B cell (primary cell): Measurements from ENCODE around the gene NLGN1. TPM values are rescaled to one million over a fixed set of nuclear protein-coding genes. Genes with fewer than 3 reads are reported as not detected.
"Not testable (repeated sequence)": the region's sequence is repeated elsewhere in the genome, so short reads cannot be mapped to it uniquely, and the experiment has no call there.

Experiments
- ATAC-seq: fragments of 200-7000 bp; cut with Tn5 transposase; one replicate; pipeline ENCODE4 v1.10.0; 2021; ENCODE audit warnings: low read depth, mild to moderate bottlenecking, moderate number of reproducible peaks, moderate library complexity
- CTCF ChIA-PET: fragments of 350-600 bp; sonication (Branson Sonifier 250); formaldehyde crosslinking; loops from one replicate; lab custom pipeline; 2021; ENCODE audit warnings: antibody characterized with exemption, inconsistent platforms; lab: Charles Lee
- POLR2A ChIA-PET: fragments of 350-600 bp; sonication (Branson Sonifier 250); formaldehyde crosslinking; loops from one replicate; lab custom pipeline; 2021; ENCODE audit warnings: antibody characterized with exemption; lab: Charles Lee
- DNase-seq: peaks from one replicate; pipeline ENCODE4 v3.0.0; 2013
- H2AFZ ChIP-seq: 2 replicates; pipeline ENCODE4 v1.6.1; 2012; ENCODE audit warnings: mild to moderate bottlenecking, low read depth, low read length; ENCODE audit not compliant: insufficient read depth, poor library complexity, severe bottlenecking
- H3K27ac ChIP-seq, 2 donors: 1 replicate in 1 of 2; 2 replicates in 1 of 2; pipeline ENCODE4 v1.5.1; 2012 to 2013; ENCODE audit warnings: low read length in 2 of 2, mild to moderate bottlenecking in 2 of 2, moderate library complexity in 1 of 2
- H3K27me3 ChIP-seq, 4 experiments: fragments of 200-600 bp in 1 of 4; sonication (generic) in 1 of 4; replicated peaks in 1 of 4; 1 replicate in 2 of 4; 2 replicates in 2 of 4; pipeline versions ENCODE4 v1.6.1 to v1.7.0; 2013 to 2016; ENCODE audit warnings: low read length in 3 of 4, mild to moderate bottlenecking in 2 of 4, mixed read lengths in 1 of 4, moderate library complexity in 1 of 4; ENCODE audit not compliant: insufficient read depth in 4 of 4, control insufficient read depth in 3 of 4; ENCODE audit errors: control extremely low read depth in 1 of 4
- H3K36me3 ChIP-seq, 2 experiments: replicated peaks in 1 of 2; 1 replicate in 1 of 2; 2 replicates in 1 of 2; pipeline versions ENCODE4 v1.6.1 to v1.7.1; 2013; ENCODE audit warnings: low read length in 1 of 2; ENCODE audit not compliant: insufficient read depth in 2 of 2, control insufficient read depth in 1 of 2; ENCODE audit errors: control extremely low read depth in 1 of 2, extremely low read depth in 1 of 2
- H3K4me1 ChIP-seq, 2 donors: fragments of 200-600 bp in 1 of 2; sonication (generic) in 1 of 2; 1 replicate in 1 of 2; 2 replicates in 1 of 2; pipeline versions ENCODE4 v1.5.1 to v1.6.1; 2013 to 2017; ENCODE audit warnings: low read length in 2 of 2; ENCODE audit not compliant: control insufficient read depth in 2 of 2, insufficient read depth in 2 of 2
- H3K4me2 ChIP-seq: replicated peaks from 2 replicates; pipeline ENCODE3; 2012; ENCODE audit warnings: mild to moderate bottlenecking, low read depth, low read length; ENCODE audit not compliant: poor library complexity, severe bottlenecking
- H3K4me3 ChIP-seq, 5 experiments: fragments of 200-600 bp in 1 of 5; sonication (generic) in 1 of 5; 1 replicate in 3 of 5; 2 replicates in 2 of 5; pipeline versions ENCODE4 v1.5.1 to v1.7.0; 2011 to 2016; ENCODE audit warnings: low read length in 4 of 5, mild to moderate bottlenecking in 4 of 5, low read depth in 2 of 5, control low read depth in 1 of 5, moderate library complexity in 1 of 5; ENCODE audit not compliant: insufficient read depth in 1 of 5; ENCODE audit errors: control extremely low read depth in 1 of 5, extremely low read depth in 1 of 5
- H3K79me2 ChIP-seq: fragments of 200-600 bp; sonication (generic); one replicate; pipeline ENCODE4 v1.6.0; 2016; ENCODE audit warnings: low read length; ENCODE audit not compliant: control insufficient read depth, insufficient read depth
- H3K9ac ChIP-seq: fragments of 200-600 bp; sonication (generic); 2 replicates; pipeline ENCODE4 v1.6.1; 2017; ENCODE audit warnings: mild to moderate bottlenecking, low read length, moderate library complexity
- H3K9me3 ChIP-seq, 3 donors: one replicate each; pipeline versions ENCODE4 v1.6.1 to v1.7.1; 2013; ENCODE audit warnings: low read length in 2 of 3; ENCODE audit not compliant: control insufficient read depth in 2 of 3, insufficient read depth in 1 of 3; ENCODE audit errors: control extremely low read depth in 1 of 3
- H4K20me1 ChIP-seq: 2 replicates; pipeline ENCODE4 v1.6.0; 2012; ENCODE audit warnings: mild to moderate bottlenecking, low read length; ENCODE audit not compliant: insufficient read depth, control insufficient read depth, poor library complexity, severe bottlenecking
- H3K27ac Mint-ChIP-seq: one replicate; pipeline ENCODE4 v1.8.0; 2021; ENCODE audit warnings: mixed read lengths
- H3K27me3 Mint-ChIP-seq: one replicate; pipeline ENCODE4 v1.8.0; 2021; ENCODE audit warnings: mixed read lengths
- H3K4me1 Mint-ChIP-seq: one replicate; pipeline ENCODE4 v1.8.0; 2021; ENCODE audit warnings: mixed read lengths
- H3K4me3 Mint-ChIP-seq: one replicate; pipeline ENCODE4 v1.8.0; 2021; ENCODE audit warnings: mixed read lengths
- H3K9me3 Mint-ChIP-seq: one replicate; pipeline ENCODE4 v1.8.0; 2022; ENCODE audit warnings: mixed read lengths; ENCODE audit not compliant: insufficient read depth
- CTCF ChIP-seq: fragments of 200-600 bp; IDR thresholded peaks from one replicate; pipeline ENCODE4 v1.8.0; 2022; ENCODE audit warnings: antibody characterized with exemption, mild to moderate bottlenecking
- EZH2 ChIP-seq: IDR thresholded peaks from 2 replicates; pipeline ENCODE4 v1.6.1; 2012; ENCODE audit warnings: borderline replicate concordance, low read depth, mild to moderate bottlenecking, moderate library complexity, low read length; ENCODE audit not compliant: insufficient read depth, poor library complexity, severe bottlenecking
- WGBS: methylation state at CpG from one replicate; pipeline ENCODE4 v1.1.5; 2013; ENCODE audit warnings: missing lambda C conversion rate; ENCODE audit not compliant: insufficient coverage; 5-methylcytosine and 5-hydroxymethylcytosine counted together
- intact Hi-C: fragments of 100-400 bp; cut with micrococcal nuclease; formaldehyde crosslinking; loops from one replicate; pipeline ENCODE4 v1.10.0; 2022
- polyA plus RNA-seq: library from polyadenylated mRNA; depleted of rRNA; stranded (reverse); fragments of >200 nt; gene quantifications from 2 replicates; pipeline ENCODE4 v1.2.3, GENCODE V29; 2012
- total RNA-seq, 2 donors: library from RNA; stranded (reverse); fragments of 120-200 nt in 1 of 2; gene quantifications; 1 replicate in 1 of 2; 2 replicates in 1 of 2; pipeline versions ENCODE4 v1.2.3 to v1.2.4, GENCODE V29; 2013 to 2022

Gene NLGN1
- total and polyA plus RNA-seq, 2 donors (not counting 1 experiment from before 2014, with no cell fraction given) = not detected

- Mint-ChIP-seq H3K4me3 (no peak overlapping the region), H3K9me3 (peaks cover 10% of the 10 kb centered on the region), H3K4me1 (no peaks in the 10 kb centered on the region), H3K27me3 (no peaks in the 10 kb centered on the region), H3K27ac (no peak overlapping the region)
- ChIA-PET CTCF (no interaction called here), POLR2A (no interaction called here)
- H2AFZ ChIP-seq = no peak overlapping the region
- H4K20me1 ChIP-seq = no peaks in the 10 kb centered on the region
- H3K4me3 ChIP-seq = no peak overlapping the region
- intact Hi-C loops = no loop called here
- H3K4me2 ChIP-seq = no peak overlapping the region
- H3K79me2 ChIP-seq = no peaks in the 10 kb centered on the region
- ATAC-seq (no peak), DNase-seq (no peak)
- no peak overlapping the region for H3K9ac ChIP-seq
- no peaks in the 10 kb centered on the region for H3K4me1 ChIP-seq
- H3K27me3 ChIP-seq = no peaks in the 10 kb centered on the region
- no peak for TF ChIP-seq EZH2
- TF ChIP-seq CTCF = no peak
- H3K9me3 ChIP-seq = peaks cover 0 to 11% (median 0%) of the 10 kb centered on the region in 3 donors
- no peak overlapping the region for H3K27ac ChIP-seq
- H3K36me3 ChIP-seq = no peaks in the 10 kb centered on the region
Observed at GRCh38 chr3:173351886-173352285, 45.7 kb upstream of the NLGN1 start.

GRCh38 chr3:173353137-173353536 is 44.4 kb upstream of the NLGN1 start:
- H3K4me2 ChIP-seq, DNase-seq, H3K4me1 Mint-ChIP-seq, H3K4me3 Mint-ChIP-seq, H4K20me1 ChIP-seq, H3K4me3 ChIP-seq, H3K27me3 Mint-ChIP-seq, H3K27ac ChIP-seq, H2AFZ ChIP-seq, H3K27ac Mint-ChIP-seq, ATAC-seq, H3K9ac ChIP-seq, intact Hi-C loops, H3K4me1 ChIP-seq, H3K79me2 ChIP-seq, POLR2A ChIA-PET, H3K36me3 ChIP-seq, H3K27me3 ChIP-seq: not testable (repeated sequence)
- H3K9me3 Mint-ChIP-seq = peaks cover 10% of the 10 kb centered on the region
- 57% methylated on average over 1 of the region's 2 CpGs for WGBS
- CTCF ChIA-PET = interaction anchor here (0.8 kb wide), 1 partner anchor 11 kb away, joined by 4 read pairs; no protein-coding TSS in a partner anchor
- H3K9me3 ChIP-seq = peaks cover 0 to 11% (median 0%) of the 10 kb centered on the region in 3 donors
